Stimulated activated CD8-positive, alpha-beta memory T cell treated with anti-CD3 and anti-CD28 coated beads, Interleukin-12 subunit alpha, Interleukin-12 subunit beta, amount 100 ng/mL, for 24 hours (primary cell): Measurements from ENCODE around the gene NELL2.

Source experiments
- DNase-seq: peaks from one replicate; pipeline ENCODE4 v3.0.0-alpha.2; 2020; ENCODE audit errors: extremely low read depth

The NELL2 gene

DNA sequence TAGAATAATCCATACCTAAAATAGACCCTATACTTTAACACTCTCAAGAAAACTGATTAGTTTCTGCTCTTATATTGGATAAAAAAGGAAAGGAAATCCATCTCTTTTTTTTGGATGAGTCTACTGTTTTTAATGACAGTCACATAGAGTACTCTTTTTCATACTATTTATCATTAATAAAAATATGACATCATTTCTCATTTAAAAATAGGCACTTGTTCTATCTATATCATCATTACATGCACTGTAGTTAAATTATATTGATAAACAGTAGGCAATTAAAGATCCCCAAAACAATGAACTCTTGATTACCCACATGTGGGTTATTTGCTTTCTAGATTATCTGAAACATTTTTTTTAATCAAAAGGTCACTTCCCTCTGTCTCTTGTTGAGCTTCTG lies 338.8 kb downstream of the NELL2 start:
- DNase-seq: no peak

DNA sequence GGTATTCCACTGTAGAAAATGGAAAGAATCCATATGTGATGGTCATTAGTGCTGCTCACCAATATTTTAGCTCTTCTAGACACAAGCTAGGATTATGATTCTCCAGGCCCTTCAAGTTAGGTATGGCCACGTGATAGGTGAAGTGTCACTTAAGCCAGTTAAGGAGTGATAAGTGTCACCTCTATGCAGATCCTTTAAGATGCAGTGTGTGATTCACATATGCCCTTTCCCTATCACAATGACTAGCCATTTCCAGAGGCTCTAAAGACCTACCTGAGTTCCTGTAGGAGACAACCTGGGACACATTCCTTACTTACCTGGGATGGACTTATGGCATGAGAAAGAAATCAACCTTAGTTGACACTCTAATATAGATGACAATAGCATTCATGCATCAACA lies 343.2 kb downstream of the NELL2 start:
- no peak for DNase-seq

DNA sequence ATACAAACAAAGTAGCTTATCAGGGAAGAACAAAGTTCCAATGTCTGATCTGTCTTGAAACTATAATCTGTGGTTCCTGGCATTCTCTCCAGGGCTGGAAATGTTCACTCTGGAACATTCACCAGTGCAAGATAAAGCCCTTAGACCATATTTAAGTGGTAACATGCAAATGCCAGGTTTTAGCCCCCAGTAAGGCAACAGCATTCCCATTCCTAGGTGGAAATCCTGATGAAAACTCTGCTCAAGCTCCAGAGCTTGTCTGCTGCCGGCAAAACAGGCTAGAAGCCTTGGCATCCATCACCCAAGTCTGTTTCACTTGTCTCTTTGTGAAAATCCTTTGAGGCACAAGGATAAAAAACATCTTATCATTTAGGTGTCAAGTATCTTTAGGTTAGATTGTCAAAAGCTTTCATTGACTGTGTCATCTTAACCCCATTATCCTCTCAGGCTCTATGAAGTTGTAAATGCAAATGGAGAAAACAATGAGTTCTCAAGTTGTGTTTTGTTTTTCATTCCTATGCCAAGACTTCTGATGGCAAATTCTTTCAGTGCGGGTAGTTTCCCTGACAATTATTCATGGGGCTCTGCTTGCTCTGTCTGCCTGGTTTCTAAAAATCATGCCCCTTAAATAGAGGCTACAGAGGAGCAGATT lies 344.7 kb downstream of the NELL2 start:
- no peak for DNase-seq

DNA sequence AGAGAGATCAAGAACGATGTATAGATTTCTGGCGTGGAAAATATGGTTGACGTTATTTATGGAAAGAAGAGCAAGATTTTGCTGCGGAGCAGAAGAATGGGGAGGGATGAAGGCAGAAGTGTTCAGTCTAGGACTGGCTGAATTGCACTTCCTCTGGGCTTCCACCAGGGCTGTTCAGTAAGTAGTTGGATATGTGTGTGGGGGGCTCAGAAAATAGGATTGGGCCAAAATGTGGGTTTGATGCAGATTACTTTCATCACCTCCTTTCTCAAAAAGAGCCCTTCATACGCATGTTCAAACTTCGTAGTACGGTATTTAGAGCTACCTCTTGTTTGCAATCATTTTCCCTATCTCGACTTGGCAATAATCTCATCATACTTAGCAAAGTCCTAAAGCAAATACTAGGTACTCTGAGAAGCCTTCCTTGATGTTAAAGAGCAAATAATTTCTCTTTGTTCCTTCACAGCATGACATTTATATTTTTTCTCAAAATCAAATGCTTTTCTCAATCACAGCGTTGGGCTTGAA lies 349.4 kb downstream of the NELL2 start:
- no peak for DNase-seq

DNA sequence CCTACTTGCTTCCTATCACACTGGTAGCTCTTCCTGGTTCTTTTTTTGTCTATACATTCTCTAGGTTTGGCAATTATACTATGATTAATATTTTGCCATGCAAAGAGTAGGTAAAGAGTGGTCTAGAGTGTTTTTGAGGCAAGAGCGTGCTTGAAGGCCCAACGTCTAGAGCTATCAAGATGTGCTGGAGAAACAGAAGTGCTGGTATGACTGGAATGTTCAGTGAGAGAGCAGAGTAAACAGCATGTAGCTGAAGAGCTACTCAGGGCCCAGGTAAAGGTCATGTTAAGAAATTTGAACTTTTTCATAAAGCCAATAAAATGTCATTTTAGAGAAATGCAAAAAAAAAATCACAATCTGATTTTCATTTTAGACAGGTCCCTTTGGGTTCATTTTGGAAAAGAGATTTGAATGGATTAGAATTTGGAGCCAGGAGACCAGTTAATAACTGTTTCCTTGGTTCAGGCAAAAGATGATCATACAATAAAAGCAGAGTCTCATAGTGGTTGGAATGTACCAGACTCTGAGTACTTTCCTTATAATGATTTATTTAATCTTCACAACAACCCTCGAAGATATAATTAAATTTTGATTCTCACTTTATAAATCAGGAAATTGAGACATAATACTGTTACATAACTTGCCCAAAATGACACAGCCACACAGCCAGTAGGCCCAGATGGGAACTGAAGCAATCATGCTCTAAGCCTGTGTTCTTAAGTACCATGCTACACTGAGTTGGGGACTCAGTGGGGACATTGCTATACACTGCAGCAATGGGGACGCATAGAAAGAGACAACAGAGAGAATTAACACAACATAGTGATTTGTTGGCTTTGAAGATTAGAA lies 350.1 kb downstream of the NELL2 start:
- no peak for DNase-seq

DNA sequence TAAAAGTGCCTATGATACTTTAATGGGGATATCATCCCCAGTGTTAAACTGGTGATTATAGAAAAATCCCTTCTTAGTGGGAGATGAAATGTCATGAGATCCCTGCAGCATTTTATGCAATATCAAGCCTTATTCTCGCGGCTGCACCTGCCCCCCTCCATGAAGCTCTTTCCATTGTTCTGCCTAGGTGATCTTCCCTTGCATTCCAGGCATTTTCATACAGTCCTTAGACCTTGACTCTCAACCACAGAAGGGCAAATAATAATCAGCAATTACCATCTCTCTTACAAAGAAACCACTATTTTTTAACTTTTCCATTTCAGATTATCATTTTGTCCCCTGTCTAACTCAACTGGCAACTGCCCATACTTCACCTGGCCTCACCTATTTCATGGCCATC lies 352.3 kb downstream of the NELL2 start:
- no peak for DNase-seq

DNA sequence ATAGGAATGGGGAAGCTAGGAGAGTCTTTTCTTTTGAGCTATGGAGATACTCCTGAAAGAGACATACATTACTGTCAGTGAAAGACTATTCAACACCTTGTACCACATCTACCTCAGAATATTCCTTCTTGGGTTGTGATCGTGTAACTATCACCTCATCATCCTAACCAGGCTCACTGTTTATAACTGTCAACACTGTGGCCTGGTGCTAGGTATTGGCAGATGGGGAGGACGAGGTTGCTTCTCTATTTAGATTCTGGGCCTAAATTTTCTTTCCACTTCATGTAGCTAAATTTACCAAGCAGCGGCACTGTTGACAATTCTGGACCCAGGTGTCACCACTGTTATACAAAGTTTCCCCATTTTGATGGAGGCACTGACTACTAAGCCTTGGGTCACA lies 354.4 kb downstream of the NELL2 start:
- DNase-seq: no peak

DNA sequence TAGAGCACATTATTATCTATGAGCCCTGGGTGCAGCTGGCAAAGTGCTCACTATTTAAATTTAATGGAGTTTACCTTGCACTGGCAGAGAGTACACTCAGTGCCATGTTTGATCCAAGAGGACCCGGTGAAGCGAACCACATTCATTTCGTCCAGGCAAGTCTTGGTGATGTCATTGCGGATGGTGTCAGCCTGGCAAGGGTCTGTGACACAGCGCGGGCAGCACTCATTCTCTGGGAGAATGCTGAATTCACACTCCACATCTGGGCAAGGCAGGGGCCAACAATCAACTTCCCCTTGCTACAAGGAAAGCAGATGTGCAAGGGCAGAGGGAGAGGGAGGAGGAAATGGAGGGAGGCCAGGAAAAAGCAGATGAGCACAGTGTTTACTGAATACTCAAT lies 356.2 kb downstream of the NELL2 start:
- DNase-seq: no peak

DNA sequence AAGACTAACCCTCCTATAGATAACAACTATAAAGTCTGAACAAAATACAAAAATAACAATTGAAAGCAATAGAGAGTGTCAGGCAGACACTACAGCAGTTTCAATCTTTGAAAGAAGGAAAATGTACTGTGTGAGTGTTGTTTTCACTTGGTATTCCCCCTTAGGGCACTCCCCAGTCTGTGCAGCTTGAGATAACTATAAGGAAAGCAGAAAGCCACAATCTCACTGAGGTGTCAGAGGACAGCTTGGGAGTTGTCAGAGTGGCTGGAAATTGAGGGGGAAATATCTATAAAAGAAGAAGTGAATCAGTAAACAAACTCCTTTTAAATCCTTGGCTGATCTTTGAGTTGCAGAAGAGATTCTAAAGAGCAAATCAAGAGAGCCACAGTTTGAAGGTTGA lies 364.8 kb downstream of the NELL2 start:
- DNase-seq: no peak

DNA sequence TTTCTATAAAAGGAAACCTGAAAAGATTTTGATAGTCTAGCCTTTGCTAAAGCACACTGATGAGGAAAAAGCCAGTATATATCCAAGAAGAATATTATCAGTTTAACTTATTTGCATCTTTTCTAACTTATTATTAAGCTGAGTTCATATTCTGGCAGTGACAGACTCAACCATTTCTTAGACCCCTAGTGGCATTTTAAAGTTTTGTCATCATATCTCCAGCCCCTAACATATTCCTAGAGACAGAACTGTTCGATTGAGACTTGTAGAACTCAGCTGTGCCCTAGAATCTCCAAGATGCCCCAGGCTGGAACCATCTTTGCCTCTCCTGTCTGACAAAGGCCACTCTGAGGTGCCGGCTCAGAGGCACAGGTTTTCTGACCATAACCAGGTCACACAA lies 365.6 kb downstream of the NELL2 start:
- no peak for DNase-seq

DNA sequence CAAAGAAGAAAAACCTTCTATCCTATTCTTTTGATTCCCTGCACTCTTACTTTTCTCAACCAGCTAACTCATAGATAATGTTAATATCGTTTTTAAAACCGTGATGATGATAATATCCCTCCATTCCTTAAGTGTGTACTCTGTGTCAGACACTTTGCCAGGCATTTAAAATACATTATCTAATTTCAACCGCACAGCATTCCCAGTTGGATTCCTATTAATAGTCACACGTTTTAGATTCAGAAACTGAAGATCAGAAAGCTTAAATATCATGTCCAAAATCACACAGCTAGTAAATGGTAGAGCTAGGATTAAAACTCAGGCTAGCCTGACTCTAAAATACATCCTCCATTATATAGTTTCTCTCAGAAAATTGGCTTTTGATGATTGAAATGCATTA lies 366.0 kb downstream of the NELL2 start:
- DNase-seq: no peak

DNA sequence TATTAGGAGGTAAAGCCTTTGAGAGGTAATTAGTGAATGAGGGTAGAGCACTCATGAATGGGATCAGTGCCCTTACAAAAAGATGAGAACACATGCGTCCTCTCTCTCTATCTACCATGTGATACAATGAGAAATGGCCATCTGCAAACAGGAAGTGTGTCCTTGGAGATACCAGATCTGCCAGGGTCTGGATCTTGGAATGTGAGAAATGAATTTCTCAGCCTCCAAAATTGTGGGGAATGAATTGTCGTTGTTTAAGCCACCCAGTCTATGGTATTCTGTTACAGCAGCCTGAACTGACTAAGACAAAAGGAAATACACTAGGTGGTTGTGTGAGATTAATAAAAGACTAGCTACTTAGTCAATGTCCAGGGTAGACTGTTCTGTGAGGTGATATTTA lies 366.6 kb downstream of the NELL2 start:
- no peak for DNase-seq

DNA sequence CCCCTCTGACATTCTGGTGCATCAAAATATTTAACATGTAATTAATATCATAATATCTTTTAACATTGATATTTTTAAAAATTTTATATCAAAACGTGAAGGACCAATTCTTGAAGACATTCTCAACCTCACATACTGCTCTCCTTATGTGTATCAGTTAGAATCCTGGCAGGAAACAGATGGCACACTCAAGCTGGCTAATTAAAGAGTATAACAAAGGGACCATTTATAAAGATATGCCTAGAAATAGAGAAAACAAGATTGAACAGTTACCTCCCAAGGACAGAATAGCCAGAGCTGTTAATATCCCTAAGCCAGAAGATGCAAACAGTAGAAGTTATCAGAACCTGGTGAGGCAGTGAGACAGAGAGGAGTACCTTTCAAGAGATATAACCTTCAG lies 368.7 kb downstream of the NELL2 start:
- no peak for DNase-seq

DNA sequence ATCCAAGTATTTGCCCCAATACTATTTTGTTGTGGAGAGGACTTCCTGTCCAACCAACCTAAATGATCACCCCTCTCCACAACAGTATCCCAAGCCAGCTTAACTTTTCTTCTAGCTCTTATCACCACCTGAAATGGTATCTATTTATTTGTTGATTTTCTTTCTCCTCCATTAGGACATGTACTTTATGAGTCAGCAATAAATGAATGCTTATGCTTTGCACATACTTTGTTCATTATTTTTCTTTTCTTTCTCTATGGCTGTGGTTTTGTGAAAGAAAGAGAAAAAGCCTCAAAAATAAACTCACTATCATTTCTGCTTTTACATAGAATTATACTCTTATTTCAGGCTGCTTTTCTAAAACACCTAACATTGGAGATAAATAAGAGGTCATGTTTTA lies 371.3 kb downstream of the NELL2 start:
- no peak for DNase-seq

DNA sequence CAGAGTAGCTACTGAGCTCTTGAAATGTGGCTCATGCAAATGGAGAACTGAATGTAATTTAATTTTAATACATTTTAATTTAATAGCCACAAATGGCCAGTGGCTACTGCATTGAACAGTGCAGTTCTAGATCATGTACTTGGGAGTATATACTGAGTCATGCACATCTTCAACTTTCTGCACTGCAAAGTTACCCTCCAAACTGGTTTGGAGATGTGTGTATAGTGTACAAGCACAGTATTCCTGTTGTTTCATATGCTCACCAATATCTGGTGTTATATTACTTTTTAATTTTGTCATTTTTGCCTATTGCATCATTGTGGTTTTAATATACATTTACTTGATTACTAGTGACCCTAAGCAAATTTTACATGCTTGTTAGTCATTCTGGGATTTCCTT lies 372.8 kb downstream of the NELL2 start:
- no peak for DNase-seq

DNA sequence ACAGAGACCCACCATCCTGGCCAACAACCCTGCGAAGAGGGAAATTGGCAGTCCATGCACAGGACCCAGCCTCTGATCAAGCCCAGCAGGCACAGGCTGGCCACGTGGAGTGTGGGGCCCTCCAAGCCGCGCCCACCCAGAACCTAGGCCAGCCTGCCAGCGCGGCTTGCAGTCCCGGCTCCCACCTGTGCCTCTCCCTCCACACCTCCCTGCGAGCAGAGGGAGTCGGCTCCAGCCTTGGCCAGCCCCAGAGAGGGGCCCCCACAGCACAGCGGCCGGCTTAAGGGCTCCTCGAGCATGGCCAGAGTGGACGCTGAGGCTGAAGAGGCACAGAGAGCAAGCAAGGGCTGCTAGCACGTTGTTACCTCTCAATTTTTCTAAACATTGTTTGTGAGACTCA lies 373.4 kb downstream of the NELL2 start:
- no peak for DNase-seq

DNA sequence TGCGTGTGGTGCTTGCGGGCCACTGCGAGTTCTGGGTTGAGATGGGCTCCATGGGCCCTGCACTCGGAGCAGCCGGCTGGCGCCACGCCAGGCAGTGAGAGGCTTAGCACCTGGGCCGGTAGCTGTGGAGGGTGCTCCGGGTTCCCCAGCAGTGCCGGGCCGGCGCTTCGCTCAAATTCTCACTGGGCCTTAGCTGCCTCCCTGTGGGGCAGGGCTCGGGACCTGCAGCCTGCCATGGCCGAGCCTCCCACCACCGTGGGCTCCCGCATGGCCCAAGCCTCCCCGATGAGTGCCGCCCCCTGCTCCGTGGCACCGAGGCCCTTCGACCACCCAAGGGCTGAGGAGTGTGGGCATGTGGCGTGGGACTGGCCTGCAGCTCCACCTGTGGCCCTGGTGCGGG lies 375.7 kb downstream of the NELL2 start:
- DNase-seq: no peak

DNA sequence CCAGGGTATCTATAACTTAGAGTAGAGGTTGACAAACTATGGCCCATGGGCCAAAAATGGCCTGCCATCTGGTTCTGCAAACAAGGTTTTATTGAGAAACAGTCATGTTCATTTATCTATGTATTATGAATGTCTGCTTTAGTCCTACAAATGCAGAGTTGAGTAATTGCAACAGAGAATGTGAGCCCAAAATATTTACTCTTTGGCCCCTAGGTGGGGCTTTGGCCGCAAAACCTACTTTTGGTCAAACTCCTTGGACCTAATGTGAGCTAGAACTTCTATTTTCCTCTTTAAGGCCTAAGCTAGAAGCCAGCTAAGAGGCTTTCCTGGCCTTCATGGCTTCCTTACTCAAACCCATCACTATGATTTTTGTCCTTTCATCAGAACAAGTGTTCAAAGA lies 379.1 kb downstream of the NELL2 start:
- no peak for DNase-seq

DNA sequence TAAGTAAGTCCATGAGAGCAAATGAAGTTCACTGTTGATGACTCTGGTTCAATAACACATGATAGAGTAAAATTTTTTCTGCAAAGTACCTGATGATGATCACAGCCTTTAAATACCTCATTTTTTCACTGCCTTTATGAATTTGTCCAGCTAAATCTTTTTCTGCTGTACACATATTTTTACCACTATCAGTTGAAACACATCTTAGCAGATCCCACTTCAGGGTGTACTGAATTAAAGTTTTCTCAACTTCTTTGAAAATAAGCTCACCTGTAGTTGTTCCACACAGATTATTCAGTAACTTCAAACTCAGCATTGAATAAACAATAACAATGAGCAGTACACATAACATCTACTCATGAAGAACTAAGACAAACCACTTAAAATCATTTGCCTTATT lies 385.9 kb downstream of the NELL2 start:
- no peak for DNase-seq

DNA sequence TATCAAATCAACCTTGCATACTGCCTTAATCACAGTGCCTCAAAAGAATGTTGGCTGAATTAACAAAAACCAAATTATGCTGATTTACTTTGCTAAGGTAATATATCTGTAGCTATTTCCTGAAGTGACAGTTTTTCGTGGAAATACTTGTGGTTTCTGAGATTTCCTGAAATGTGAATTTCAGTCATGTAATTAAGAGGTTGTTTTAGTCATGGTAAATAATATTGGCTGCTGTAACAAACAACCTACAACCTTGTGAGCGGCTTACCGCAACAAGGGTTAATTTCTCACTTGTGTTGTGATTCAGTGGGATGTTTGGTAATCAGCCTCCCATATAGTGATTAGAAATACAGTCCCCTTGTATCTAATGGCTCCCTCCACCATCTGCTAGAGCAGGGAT lies 387.9 kb downstream of the NELL2 start:
- no peak for DNase-seq

DNA sequence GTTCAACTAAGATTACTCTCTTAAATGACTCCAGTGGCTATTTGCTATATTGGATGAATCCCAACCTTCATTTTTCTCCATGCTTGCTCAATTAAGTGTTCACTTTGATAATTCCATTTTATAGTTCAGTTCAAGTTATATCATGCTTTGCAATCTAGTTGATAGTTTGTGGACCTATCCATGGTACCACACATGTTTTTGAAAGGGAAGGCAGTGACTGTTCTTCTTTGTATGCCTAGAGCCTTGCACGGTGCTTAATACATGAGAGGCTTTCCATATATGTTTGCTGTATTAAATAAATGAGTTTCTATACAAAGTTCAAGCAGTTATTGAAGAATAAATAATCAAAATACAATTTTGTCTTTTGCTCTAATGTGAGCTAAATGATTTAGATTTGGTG lies 391.3 kb downstream of the NELL2 start:
- no peak for DNase-seq

DNA sequence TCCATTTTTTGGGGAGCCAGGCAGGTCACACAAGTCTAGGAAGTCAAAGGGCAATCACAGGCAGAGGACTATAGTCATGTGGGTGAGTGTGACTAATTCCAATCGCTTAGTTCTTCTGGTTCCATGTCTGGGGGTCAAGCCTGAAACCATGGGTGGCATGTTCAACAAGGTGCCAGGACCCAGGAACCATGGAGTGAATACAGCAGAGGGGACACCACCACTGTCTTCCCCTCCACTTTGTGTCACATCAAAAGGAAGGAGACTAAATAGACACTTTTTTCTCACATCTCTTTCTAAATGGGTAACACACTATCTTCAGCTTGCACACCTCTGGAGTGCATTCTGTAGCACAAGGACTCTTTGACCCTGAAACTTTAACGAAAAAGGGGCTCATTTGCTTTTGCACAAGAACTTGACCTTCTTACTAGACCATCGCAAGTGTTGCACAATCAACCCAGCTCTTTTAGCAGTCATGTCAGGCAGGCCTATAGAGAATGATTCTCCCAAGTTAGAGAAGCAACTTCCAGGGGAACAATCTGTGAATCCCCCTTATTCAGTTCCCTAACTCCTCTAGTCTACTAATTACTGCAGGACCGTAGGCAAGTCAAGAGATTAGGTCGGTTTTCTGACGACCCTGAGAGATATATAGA lies 398.7 kb downstream of the NELL2 start:
- DNase-seq: no peak

DNA sequence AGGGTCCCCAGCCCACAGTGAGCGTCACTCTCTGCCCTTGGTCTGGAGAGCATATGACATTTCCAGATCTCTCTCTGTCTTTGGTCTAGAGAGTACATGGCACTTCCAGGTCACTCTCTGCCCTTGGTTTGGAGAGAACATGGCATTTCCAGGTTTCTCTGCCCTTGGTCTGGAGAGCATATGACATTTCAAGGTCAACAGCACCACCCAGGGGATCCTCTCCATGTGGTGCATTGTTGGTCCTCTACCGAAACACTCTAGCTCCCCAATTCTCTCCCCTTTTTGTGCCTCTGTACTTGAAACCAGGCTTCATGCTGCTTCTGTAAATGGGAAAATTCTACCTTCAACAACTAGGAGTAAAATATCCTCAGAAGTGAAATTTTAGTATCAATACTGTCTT lies 399.4 kb downstream of the NELL2 start:
- no peak for DNase-seq
